ENCODE measurements around the gene ARHGAP31. TPM values are rescaled to one million over a fixed set of nuclear protein-coding genes. Genes with fewer than 3 reads are reported as not detected.

ARHGAP31 gene
- polyA plus RNA-seq, 3 donors, result 4.7 to 9.8 (median 7.6) TPM

- Histone ChIP-seq H3K4me2 (replicated peaks; ENCODE audit: extremely low read depth, low read length, poor library complexity, severe bottlenecking) (no peak overlapping the region), H2AFZ (ENCODE audit: insufficient read depth, low read depth, low read length, poor library complexity, severe bottlenecking) (no peak overlapping the region), H3K27ac (ENCODE audit: low read depth in 1 of 2, low read length in 2 of 2) (no peak overlapping the region), H3K9ac (ENCODE audit: insufficient read depth, low read length, poor library complexity, severe bottlenecking) (no peak overlapping the region), H3K9me3 (replicated peaks in 1 of 2; ENCODE audit: control insufficient read depth in 1 of 2, insufficient read depth in 1 of 2, low read length in 2 of 2) (no peaks in the 10 kb centered on the region), H3K27me3 (ENCODE audit: control insufficient read depth in 2 of 2, insufficient read depth in 2 of 2, low read length in 2 of 2) (no peaks in the 10 kb centered on the region), H3K4me3 (replicated peaks in 1 of 3; ENCODE audit: low read depth in 2 of 3, low read length in 3 of 3) (no peak overlapping the region), H3K79me2 (ENCODE audit: insufficient read depth, low read length) (no peaks in the 10 kb centered on the region), H3K36me3 (replicated peaks in 1 of 2; ENCODE audit: control insufficient read depth in 1 of 2, insufficient read depth in 2 of 2, low read length in 2 of 2) (peaks cover 0 to 7% of the 10 kb centered on the region in 2 donors), H4K20me1 (ENCODE audit: insufficient read depth, low read length) (peaks cover 43% of the 10 kb centered on the region), H3K4me1 (ENCODE audit: control insufficient read depth in 1 of 2, insufficient read depth in 2 of 2, low read length in 2 of 2) (peaks cover 7 to 13% of the 10 kb centered on the region in 2 donors)
- H3K4me3 Mint-ChIP-seq, result peak overlapping the region in 1 of 2 donors; percentile 39
- H3K27me3 Mint-ChIP-seq (ENCODE audit: low read depth in 3 of 3), result peaks cover 0 to 5% (median 0%) of the 10 kb centered on the region in 3 donors
- WGBS (ENCODE audit: insufficient coverage), result 52% methylated on average over 6 of the region's 11 CpGs
- no peak for TF ChIP-seq CTCF (IDR thresholded peaks at IDR 0.05)
- peak overlapping the region in 4 of 7 donors; percentile 25 to 68 (median 55) for H3K27ac Mint-ChIP-seq
- H3K36me3 Mint-ChIP-seq, result peaks cover 0 to 3% of the 10 kb centered on the region in 2 donors
- no peaks in the 10 kb centered on the region for H3K9me3 Mint-ChIP-seq
- intact Hi-C loops (cut with micrococcal nuclease), result loop anchor here in 1 of 2 donors (10.0 kb wide), 1 partner anchor 105 kb away; the partner anchor contains the start of genes POGLUT1 and TMEM39A
- peaks cover 15% of the 10 kb centered on the region for H3K4me1 Mint-ChIP-seq
- peak in 2 of 3 donors; percentile 21 to 33 for DNase-seq
Observed at GRCh38 chr3:119359476-119360326, 65.5 kb downstream of the ARHGAP31 start.

DNA sequence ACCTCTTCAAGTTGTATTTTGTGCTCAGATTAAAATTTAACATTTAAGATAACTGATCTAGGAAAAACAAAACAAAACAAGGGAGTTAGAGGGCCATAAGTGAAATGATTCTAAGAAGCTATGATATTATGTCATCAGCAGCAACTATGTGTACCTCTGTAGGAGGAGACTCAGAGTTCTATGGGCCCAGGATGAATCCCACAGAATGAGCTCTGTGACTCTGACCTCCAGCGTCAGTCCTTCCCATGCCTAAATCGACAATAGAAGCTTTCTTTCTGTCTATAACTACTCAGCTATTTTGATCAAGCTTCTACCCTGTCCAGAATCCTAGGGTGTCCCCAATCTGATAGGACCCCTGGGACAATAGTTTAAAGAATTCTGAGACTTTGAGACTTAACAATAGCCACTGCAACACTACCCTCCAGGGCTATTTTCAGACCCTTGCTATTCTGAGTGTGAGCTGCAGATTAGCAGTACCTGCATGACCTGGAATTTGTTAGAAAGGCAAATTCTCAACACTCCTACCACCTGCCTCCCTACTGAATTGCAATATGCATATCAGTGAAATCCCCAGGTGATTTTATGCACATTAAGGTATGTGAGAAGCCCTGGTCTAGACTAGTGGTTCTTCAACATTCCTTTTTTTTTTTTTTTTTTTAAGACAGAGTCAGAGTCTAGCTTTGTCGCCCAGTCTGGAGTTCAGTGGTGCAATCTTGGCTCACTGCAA, 66.7 kb downstream of the ARHGAP31 start:
- Histone ChIP-seq H3K27me3 (ENCODE audit: control insufficient read depth in 2 of 2, insufficient read depth in 2 of 2, low read length in 2 of 2) (no peaks in the 10 kb centered on the region), H3K9me3 (replicated peaks in 1 of 2; ENCODE audit: control insufficient read depth in 1 of 2, insufficient read depth in 1 of 2, low read length in 2 of 2) (no peaks in the 10 kb centered on the region), H3K27ac (ENCODE audit: low read depth in 1 of 2, low read length in 2 of 2) (no peak overlapping the region), H3K36me3 (replicated peaks in 1 of 2; ENCODE audit: control insufficient read depth in 1 of 2, insufficient read depth in 2 of 2, low read length in 2 of 2) (peaks cover 3 to 15% of the 10 kb centered on the region in 2 donors), H2AFZ (ENCODE audit: insufficient read depth, low read depth, low read length, poor library complexity, severe bottlenecking) (no peak overlapping the region), H3K4me1 (ENCODE audit: control insufficient read depth in 1 of 2, insufficient read depth in 2 of 2, low read length in 2 of 2) (peaks cover 7 to 13% of the 10 kb centered on the region in 2 donors), H4K20me1 (ENCODE audit: insufficient read depth, low read length) (peaks cover 43% of the 10 kb centered on the region), H3K9ac (ENCODE audit: insufficient read depth, low read length, poor library complexity, severe bottlenecking) (no peak overlapping the region), H3K4me3 (replicated peaks in 1 of 3; ENCODE audit: low read depth in 2 of 3, low read length in 3 of 3) (no peak overlapping the region), H3K4me2 (replicated peaks; ENCODE audit: extremely low read depth, low read length, poor library complexity, severe bottlenecking) (no peak overlapping the region), H3K79me2 (ENCODE audit: insufficient read depth, low read length) (no peaks in the 10 kb centered on the region)
- no peak overlapping the region for H3K27ac Mint-ChIP-seq
- TF ChIP-seq CTCF (IDR thresholded peaks at IDR 0.05), result no peak
- WGBS (ENCODE audit: insufficient coverage), result 100% methylated on average over 1 of the region's 3 CpGs
- peaks cover 9 to 12% of the 10 kb centered on the region in 2 donors for H3K36me3 Mint-ChIP-seq
- intact Hi-C loops (cut with micrococcal nuclease), result no loop called here
- H3K9me3 Mint-ChIP-seq, result no peaks in the 10 kb centered on the region
- peaks cover 0 to 5% (median 0%) of the 10 kb centered on the region in 3 donors for H3K27me3 Mint-ChIP-seq (ENCODE audit: low read depth in 3 of 3)
- H3K4me1 Mint-ChIP-seq, result peaks cover 15% of the 10 kb centered on the region
- H3K4me3 Mint-ChIP-seq, result no peak overlapping the region
- DNase-seq, result no peak
